Endometrium (tissue), 2 donors: Measurements from ENCODE around the gene CALY.
"Not testable (repeated sequence)": the region's sequence is repeated elsewhere in the genome, so short reads cannot be mapped to it uniquely, and the experiment has no call there.

Source experiments
- FAIRE-seq: peaks from 2 replicates; lab custom pipeline; 2012; peaks lifted over from hg19 to GRCh38; lab: Jason Lieb, UNC
- donor health status: control.
- donor health status: control.

The CALY gene

DNA sequence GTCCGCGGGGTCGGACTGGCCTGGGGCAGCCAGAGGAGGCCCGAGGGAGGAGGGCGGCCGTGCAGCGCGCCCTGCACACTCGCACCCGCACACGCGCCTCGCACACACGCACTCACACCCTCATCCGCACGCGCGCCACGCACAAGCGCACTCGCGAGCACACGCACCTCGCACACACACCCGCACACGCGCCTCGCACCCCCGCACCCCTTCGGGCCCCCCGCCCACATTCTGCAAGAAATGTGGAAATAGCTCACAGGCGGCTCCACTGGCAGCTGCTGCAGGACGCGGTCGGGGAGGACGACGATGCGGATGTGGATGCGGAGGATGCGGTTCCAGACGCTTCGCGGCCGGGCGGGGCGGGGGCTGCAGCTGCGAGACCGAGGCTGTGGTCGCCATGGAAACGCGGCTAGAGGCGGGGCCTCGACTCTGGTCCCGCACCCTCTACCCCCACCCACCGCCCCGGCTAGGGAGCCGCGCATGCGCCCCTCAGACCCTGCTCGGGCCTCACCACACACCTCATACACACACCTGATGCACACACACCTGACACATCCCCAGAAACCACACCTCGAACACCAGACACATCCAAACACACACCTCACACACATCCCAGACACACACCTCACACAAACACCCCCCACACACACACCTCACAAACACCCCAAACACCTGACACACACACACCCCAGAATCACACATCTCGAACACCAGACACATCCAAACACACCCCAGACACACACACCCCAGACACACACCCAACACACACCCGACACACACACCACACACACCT lies at the start of gene CALY:
Gene CALY (minus strand): TSS at position 320 of the 793 bp plus-strand sequence. CDS start 7,907 bp downstream, outside the sequence.
- FAIRE-seq = no peak

- FAIRE-seq = no peak
These were observed 48.5 kb upstream of the CALY start for GRCh38 chr10:133385214-133385613.

GRCh38 chr10:133384071-133384470 lies 47.4 kb upstream of the CALY start:
- no peak for FAIRE-seq

DNA sequence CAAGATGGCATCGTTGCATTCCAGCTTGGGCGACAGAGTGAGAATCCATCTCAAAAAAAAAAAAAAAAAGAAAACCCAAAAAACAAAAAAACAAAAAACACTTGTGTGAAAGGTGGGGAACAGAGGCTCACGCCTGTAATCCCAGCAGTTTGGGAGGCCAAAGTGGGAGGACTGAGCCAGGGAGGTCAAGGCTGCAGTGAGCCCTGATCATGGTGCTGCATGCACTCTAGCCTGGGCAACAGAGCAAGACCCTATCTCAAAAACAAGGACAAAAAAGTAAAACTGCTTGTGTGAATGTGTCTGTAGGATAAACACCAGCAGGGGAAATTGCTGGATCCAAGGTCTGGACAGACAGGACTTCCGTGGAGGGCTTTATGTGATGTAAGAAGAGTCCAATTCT lies 46.9 kb upstream of the CALY start:
- no peak for FAIRE-seq

GRCh38 chr10:133381036-133381435 lies 44.3 kb upstream of the CALY start:
- FAIRE-seq = no peak

GRCh38 chr10:133379801-133380666 lies 43.3 kb upstream of the CALY start:
- FAIRE-seq = no peak

GRCh38 chr10:133379152-133379800 lies 42.6 kb upstream of the CALY start, which contains the start of gene PAOX:
Gene PAOX (plus strand): TSS chr10:133379262. CDS start chr10:133379317, 55 bp downstream.
- FAIRE-seq = no peak

DNA sequence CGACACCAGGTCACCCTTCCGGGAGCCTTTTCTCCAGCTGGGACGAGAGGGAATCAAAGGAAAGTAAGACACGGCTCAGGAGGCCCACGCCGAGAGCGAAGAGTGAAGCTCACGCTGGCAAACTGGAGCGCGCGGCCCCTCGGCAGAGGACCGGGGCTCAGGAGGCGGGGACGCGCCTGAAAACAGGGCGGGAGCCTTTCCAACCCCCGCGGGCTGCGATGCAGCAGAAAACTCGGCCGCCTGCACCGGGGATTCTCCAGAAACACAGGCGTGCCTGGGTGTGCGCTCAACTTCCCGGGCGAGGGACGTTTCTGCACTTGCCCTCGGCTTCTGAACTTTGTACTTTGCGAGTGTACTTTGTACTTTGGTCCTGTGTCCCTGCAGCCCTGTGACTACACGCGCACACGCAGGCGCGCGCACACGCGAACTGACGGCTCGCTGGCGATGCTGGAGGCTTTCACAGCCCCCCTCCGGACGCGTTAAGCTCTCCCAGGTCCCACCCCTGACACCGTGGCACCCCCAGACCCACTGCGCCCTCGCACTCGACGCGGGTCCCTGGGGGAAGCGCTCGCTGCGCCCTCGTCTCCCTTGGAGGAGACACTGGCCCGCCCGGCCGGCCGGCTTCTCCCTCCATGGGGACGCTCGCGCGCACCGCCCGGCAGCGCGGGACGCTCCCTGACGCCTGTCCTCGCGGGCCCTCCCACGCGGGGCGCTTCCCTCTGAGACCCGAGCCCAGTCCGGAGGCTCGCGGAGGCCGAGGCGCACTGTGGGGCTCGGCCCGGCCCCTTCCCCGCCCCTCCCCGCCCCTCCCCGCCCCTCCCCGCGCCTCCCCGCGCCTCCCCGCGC lies 41.8 kb upstream of the CALY start:
- no peak for FAIRE-seq

DNA sequence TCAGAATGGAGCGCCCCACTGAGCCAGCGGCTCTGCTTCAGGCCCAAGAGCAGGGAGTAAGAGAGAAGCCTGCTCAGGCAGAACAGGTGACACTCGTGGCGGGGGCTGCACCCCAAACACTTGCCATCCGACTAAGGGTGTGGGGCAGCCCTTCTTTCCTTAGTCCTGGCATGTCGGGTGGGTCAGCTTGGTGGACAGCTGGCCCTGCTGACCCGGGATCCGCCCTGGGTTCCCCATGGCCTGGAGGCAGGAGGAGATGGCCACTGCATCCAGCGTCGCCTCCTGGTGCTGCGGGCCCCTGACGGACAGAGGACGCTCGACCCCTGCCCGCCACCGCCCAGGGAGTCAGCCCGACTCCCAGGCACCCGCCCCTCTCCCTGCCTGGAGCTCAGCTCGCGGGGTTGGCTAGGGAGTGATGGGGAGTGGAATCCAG lies 41.1 kb upstream of the CALY start:
- FAIRE-seq = no peak

DNA sequence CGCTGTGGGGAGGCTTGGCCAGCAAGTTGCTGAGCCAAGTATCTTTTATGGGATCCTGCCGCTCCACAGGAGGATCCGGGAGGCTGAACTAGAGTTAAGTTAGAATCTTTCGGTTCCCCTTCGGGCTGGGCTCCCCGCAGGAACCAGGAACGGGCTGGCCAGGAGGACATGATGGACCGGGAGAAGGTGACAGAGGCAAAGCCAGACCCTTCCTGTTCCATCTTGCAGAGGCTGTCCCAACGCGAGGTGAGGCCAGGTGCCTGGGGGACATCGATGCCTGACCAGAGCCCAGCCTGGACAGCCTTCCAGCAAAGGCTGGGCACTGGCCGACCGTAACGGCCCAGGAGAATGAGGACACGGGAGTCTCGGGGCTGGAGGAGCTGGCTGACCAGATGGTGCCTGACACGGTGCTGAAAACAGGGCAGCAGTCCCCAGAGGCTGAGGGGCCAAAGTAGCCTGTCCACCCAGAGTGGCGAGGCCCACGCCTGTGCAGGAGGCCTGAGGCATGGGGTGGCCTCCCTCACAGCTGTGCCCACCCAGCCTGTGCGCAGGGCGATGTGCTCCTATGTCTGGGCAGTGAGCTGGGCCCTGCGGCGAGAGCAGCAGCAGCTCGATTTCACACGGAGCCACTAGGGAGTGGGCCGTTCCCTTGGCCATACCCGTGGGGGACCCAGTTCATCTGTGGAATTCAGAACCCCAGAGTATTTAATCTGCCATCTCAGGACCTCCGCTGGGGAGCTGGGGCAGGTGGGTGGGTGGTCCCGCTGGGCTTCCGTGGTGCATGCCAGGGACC lies 40.5 kb upstream of the CALY start:
- FAIRE-seq = no peak

DNA sequence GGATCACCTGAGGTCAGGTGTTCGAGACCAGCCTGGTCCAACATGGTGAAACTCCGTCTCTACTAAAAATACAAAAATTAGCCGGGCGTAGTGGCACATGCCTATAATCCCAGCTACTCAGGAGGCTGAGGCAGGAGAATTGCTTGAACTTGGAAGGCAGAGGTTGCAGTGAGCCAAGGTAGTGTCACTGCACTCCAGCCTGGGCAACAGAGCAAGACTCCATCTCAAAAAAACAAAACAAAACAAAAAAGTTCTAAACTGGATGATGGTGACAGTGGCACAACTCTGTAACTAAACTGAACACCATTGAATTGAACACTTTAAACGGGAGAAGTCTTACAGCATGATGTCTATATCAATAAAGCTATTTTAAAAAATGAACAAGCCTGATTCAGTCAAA lies 39.5 kb upstream of the CALY start:
- not testable (repeated sequence) for FAIRE-seq

GRCh38 chr10:133375357-133376115 lies 38.8 kb upstream of the CALY start:
- no peak for FAIRE-seq

DNA sequence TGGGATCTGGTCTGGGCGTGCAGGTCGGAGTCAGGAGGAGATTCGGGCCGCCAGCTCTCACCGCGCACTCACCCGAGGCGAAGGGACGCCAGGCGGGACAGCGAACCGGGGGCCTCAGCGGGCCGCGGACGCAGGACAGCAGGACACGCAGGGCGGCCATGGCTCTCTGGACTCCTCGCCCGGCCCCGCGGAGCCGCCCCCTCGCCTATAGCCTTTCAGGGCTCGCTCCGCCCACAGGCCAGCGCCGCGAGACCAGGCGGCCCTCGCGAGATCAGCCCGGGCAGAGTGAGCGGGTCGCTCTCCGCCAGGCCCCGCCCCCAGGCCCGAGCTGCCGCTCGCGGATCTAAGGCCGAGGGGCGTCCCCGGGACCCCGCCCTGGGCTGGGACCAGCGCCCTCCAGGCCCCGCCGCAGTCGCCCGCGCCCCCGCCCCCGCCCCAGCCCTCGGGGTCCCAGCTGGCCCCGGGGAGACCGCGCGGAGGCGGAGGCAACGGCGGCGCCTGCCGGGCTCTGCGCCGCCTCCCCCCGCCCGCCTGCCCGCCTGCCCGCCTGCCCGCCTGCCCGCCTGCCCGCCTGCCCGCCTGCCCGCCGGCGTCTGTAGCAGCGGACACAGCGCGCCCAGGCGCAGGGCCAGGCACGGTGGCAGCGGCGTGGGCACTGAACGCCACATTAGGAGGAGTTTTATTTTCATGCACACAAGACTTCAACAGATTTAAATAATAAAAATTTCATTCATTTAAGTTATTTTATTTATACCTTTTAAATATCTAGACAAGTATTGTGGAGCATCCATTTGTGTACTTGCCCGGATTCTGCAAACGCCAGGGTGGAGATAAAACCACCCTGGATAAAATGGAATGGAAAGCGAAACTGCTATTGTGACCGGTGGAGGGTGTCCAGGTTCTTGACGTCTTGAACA lies 36.7 kb upstream of the CALY start, which contains the start of gene ECHS1:
Gene ECHS1 (minus strand): TSS at position 181 of the 917 bp plus-strand sequence. CDS start 21 bp downstream, at position 160.
- peak; percentile 61 for FAIRE-seq

DNA sequence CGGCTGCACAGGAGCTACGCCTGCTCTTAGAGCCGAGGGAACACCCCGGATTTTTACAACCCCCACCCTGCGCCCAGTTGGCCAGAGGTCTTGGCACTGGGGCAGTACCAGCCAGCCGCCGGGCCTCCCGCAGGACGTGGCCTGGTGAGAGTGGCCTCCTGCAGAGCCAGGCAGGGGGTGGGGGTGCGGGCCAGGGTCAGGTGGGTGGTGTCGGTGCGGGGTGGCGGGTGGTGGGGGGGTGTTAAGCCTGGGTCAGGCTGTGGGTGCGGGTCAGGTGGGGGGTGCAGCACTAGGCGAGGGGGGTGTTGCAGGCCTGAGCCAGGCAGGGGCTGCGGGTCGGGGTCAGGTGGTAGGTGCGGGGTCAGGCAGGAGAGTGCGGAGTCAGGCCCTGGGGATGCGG lies 35.8 kb upstream of the CALY start:
- no peak for FAIRE-seq

GRCh38 chr10:133370030-133370786 lies 33.5 kb upstream of the CALY start:
- FAIRE-seq = no peak

DNA sequence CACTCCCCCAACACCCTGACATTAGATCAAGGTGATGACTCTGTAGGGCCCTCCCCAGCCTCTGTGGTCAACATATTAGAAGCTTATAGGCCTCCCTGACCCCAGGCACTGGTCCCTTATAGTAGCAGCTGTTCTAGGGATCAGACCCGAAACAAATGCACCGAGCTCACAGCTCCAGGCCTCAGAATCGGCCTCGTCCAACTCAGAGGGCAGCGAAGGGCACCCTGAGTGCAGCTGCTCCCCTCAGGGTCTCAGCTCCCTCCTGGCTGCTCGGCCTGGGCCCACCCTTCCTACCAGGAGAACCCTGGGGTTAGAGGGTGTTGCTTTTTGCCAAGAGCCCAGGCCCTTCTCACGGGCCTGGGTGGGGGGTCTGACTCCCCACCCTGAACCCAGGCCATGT lies 31.5 kb upstream of the CALY start:
- FAIRE-seq = no peak

DNA sequence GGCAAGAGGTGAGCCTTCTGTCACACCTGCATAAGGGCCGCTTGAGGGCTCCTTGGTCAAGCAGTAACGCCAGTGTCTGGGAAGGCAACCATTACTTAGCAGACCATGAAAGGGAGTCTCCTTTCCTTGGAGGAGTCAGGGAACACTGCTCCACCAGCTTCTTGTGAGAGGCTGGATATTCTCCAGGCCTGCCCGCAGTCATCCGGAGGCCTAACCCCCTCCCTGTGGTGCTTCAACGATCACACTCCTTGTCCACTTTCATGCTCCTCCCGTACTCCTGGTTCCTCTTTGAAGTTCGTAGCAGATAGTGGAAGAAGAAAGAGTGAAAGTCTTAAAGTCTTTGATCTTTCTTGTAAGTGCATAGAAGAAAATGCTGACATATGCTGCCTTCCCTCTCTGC lies 30.8 kb upstream of the CALY start:
- FAIRE-seq = not testable (repeated sequence)

GRCh38 chr10:133366751-133367150 lies 30.1 kb upstream of the CALY start:
- no peak for FAIRE-seq
